HUDEP-2 (cell line): ENCODE measurements around the gene PGRMC2.
A peak's percentile ranks its signal among the peaks of the same experiment; 100 is the strongest.

Source experiments
- DNase-seq, 76 experiments: peaks; one replicate each; lab custom pipeline; 2025; ENCODE audit not compliant: unreplicated experiment in 76 of 76; lab: John Stamatoyannopoulos, UW

Gene PGRMC2

GRCh38 chr4:128287141-128287870, at the start of gene PGRMC2:
Gene PGRMC2, minus strand, starts transcription at chr4:128287813. Its CDS starts 23 bp downstream, at chr4:128287790.
- DNase-seq, result peak in 9 of 76 experiments; percentile 4 to 45 (median 30)

- no peak for DNase-seq
Observed at GRCh38 chr4:128335541-128335940, 47.9 kb upstream of the PGRMC2 start.

- peak in 24 of 76 experiments; percentile 4 to 67 (median 28) for DNase-seq
Observed at GRCh38 chr4:128334256-128334655, 46.6 kb upstream of the PGRMC2 start.

GRCh38 chr4:128333309-128334018, 45.9 kb upstream of the PGRMC2 start:
- peak in 37 of 76 experiments; percentile 1 to 60 (median 16) for DNase-seq

GRCh38 chr4:128332081-128332480, 44.5 kb upstream of the PGRMC2 start:
- DNase-seq, result no peak

GRCh38 chr4:128329638-128330037, 42.0 kb upstream of the PGRMC2 start:
- no peak for DNase-seq

- no peak for DNase-seq
Observed at GRCh38 chr4:128328106-128328505, 40.5 kb upstream of the PGRMC2 start.

- no peak for DNase-seq
Observed at GRCh38 chr4:128323401-128323800, 35.8 kb upstream of the PGRMC2 start.

GRCh38 chr4:128322986-128323385, 35.4 kb upstream of the PGRMC2 start:
- no peak for DNase-seq

- no peak for DNase-seq
Observed at GRCh38 chr4:128322311-128322710, 34.7 kb upstream of the PGRMC2 start.

- no peak for DNase-seq
Observed at GRCh38 chr4:128320656-128321055, 33.0 kb upstream of the PGRMC2 start.

- DNase-seq, result no peak
Observed at GRCh38 chr4:128315756-128316520, 28.3 kb upstream of the PGRMC2 start.

GRCh38 chr4:128311659-128312403, 24.2 kb upstream of the PGRMC2 start:
- DNase-seq, result no peak

- peak in 53 of 76 experiments; percentile 2 to 63 (median 21) for DNase-seq
Observed at GRCh38 chr4:128310266-128310697, 22.7 kb upstream of the PGRMC2 start.

- no peak for DNase-seq
Observed at GRCh38 chr4:128309585-128309984, 22.0 kb upstream of the PGRMC2 start.

- no peak for DNase-seq
Observed at GRCh38 chr4:128308986-128309385, 21.4 kb upstream of the PGRMC2 start.

- no peak for DNase-seq
Observed at GRCh38 chr4:128307123-128307571, 19.5 kb upstream of the PGRMC2 start.

- peak in 72 of 76 experiments; percentile 2 to 88 (median 54) for DNase-seq
Observed at GRCh38 chr4:128305942-128306341, 18.3 kb upstream of the PGRMC2 start.

- peak in 73 of 76 experiments; percentile 8 to 89 (median 49) for DNase-seq
Observed at GRCh38 chr4:128303986-128304385, 16.4 kb upstream of the PGRMC2 start.

- DNase-seq, result no peak
Observed at GRCh38 chr4:128303405-128303785, 15.8 kb upstream of the PGRMC2 start.
